H1 (cell line): ENCODE measurements around the gene SPATA13. TPM values are rescaled to one million over a fixed set of nuclear protein-coding genes. Genes with fewer than 3 reads are reported as not detected.

ENCODE experiments used
- CTCF ChIA-PET: fragments of 300-600 bp; sonication (Branson Sonifier 250); formaldehyde crosslinking; loops from one replicate; lab custom pipeline; 2021; ENCODE audit not compliant: partially characterized antibody; lab: Charles Lee
- POLR2A ChIA-PET: fragments of 300-600 bp; sonication (Branson Sonifier 250); formaldehyde crosslinking; loops from one replicate; lab custom pipeline; 2021; ENCODE audit warnings: inconsistent platforms; ENCODE audit not compliant: partially characterized antibody; lab: Charles Lee
- DNase-seq, 2 experiments: peaks; one replicate each; pipeline versions ENCODE4 v3.0.0 to v3.0.0-alpha.2; 2010 to 2022; ENCODE audit warnings: low spot score in 2 of 2, low read depth in 1 of 2, mixed read lengths in 1 of 2
- FAIRE-seq: peaks from 2 replicates; lab custom pipeline; 2011; peaks lifted over from hg19 to GRCh38; lab: Jason Lieb, UNC
- H2AFZ ChIP-seq: 2 replicates; pipeline ENCODE4 v1.8.1; 2012; ENCODE audit warnings: low read length, inconsistent platforms
- H2AK5ac ChIP-seq: 2 replicates; pipeline ENCODE4 v1.6.1; 2013; ENCODE audit warnings: low read depth, low read length
- H2BK120ac ChIP-seq: replicated peaks from 2 replicates; pipeline ENCODE3; 2013; ENCODE audit warnings: low read depth, low read length, inconsistent platforms
- H2BK12ac ChIP-seq: 2 replicates; pipeline ENCODE4 v1.6.1; 2013; ENCODE audit warnings: low read depth, low read length
- H2BK15ac ChIP-seq: 2 replicates; pipeline ENCODE4 v1.6.1; 2013; ENCODE audit warnings: low read length
- H2BK20ac ChIP-seq: 2 replicates; pipeline ENCODE4 v1.6.1; 2013; ENCODE audit warnings: low read length
- H2BK5ac ChIP-seq: 2 replicates; pipeline ENCODE4 v1.6.1; 2013; ENCODE audit warnings: low read depth, low read length
- H3K14ac ChIP-seq: 2 replicates; pipeline ENCODE4 v1.6.1; 2013; ENCODE audit warnings: inconsistent platforms; ENCODE audit not compliant: insufficient read length
- H3K18ac ChIP-seq: 2 replicates; pipeline ENCODE4 v1.6.1; 2013; ENCODE audit warnings: low read length; ENCODE audit errors: extremely low read depth
- H3K23ac ChIP-seq: 2 replicates; pipeline ENCODE4 v1.6.1; 2013; ENCODE audit warnings: inconsistent platforms; ENCODE audit not compliant: insufficient read length
- H3K23me2 ChIP-seq: 2 replicates; pipeline ENCODE4 v1.6.1; 2013; ENCODE audit warnings: low read depth, low read length
- H3K27ac ChIP-seq: 2 replicates; pipeline ENCODE4 v1.6.1; 2011; ENCODE audit warnings: low read depth, low read length, inconsistent platforms
- H3K27me3 ChIP-seq, 4 experiments: replicated peaks in 1 of 4; 1 replicate in 1 of 4; 2 replicates in 3 of 4; pipeline versions ENCODE4 v1.6.1 to v1.8.1; 2011 to 2013; ENCODE audit warnings: low read length in 3 of 4, mild to moderate bottlenecking in 3 of 4, inconsistent platforms in 2 of 4, mixed read lengths in 2 of 4, moderate library complexity in 1 of 4; ENCODE audit not compliant: control insufficient read depth in 3 of 4, insufficient read depth in 3 of 4; ENCODE audit errors: extremely low read depth in 1 of 4
- H3K36me3 ChIP-seq, 4 experiments: 2 replicates each; pipeline versions ENCODE4 v1.6.1 to v1.8.1; 2011 to 2013; ENCODE audit warnings: mild to moderate bottlenecking in 4 of 4, low read length in 3 of 4, moderate library complexity in 2 of 4, control low read depth in 1 of 4, inconsistent platforms in 1 of 4; ENCODE audit not compliant: insufficient read depth in 4 of 4, control insufficient read depth in 2 of 4
- H3K4ac ChIP-seq: replicated peaks from 2 replicates; pipeline ENCODE3; 2013; ENCODE audit warnings: low read length, low read depth, mixed read lengths, inconsistent platforms; ENCODE audit not compliant: insufficient read length
- H3K4me1 ChIP-seq, 4 experiments: replicated peaks in 1 of 4; 1 replicate in 1 of 4; 2 replicates in 3 of 4; pipeline versions ENCODE4 v1.6.1 to v1.8.1; 2011 to 2013; ENCODE audit warnings: low read length in 3 of 4, inconsistent platforms in 2 of 4, mixed read lengths in 1 of 4; ENCODE audit not compliant: insufficient read depth in 4 of 4, control insufficient read depth in 3 of 4
- H3K4me2 ChIP-seq, 2 experiments: 2 replicates each; pipeline versions ENCODE4 v1.6.1 to v1.8.1; 2011 to 2013; ENCODE audit warnings: low read depth in 2 of 2, low read length in 2 of 2, control low read depth in 1 of 2, inconsistent platforms in 1 of 2, mild to moderate bottlenecking in 1 of 2; ENCODE audit not compliant: insufficient read depth in 1 of 2
- H3K4me3 ChIP-seq, 4 experiments: fragments of 200-600, 300-600 bp in 1 of 4; sonication (generic), shearing (Covaris generic), sonication (Bioruptor Twin) in 1 of 4; 2 replicates each; pipeline versions ENCODE4 v1.5.1 to v1.8.1; 2011 to 2016; ENCODE audit warnings: low read length in 4 of 4, low read depth in 3 of 4, control low read depth in 2 of 4, inconsistent platforms in 2 of 4, mild to moderate bottlenecking in 2 of 4, mixed read lengths in 1 of 4, moderate library complexity in 1 of 4; ENCODE audit not compliant: insufficient read depth in 2 of 4; ENCODE audit errors: extremely low read depth in 1 of 4
- H3K56ac ChIP-seq: replicated peaks from 2 replicates; pipeline ENCODE3; 2013; ENCODE audit warnings: low read depth, mild to moderate bottlenecking, mixed read lengths, low read length, inconsistent platforms; ENCODE audit not compliant: insufficient read length
- H3K79me1 ChIP-seq: 2 replicates; pipeline ENCODE4 v1.6.1; 2013; ENCODE audit warnings: low read depth, low read length, control low read depth
- H3K79me2 ChIP-seq, 2 experiments: 2 replicates each; pipeline versions ENCODE4 v1.6.1 to v1.8.1; 2012 to 2013; ENCODE audit warnings: low read length in 2 of 2, mild to moderate bottlenecking in 2 of 2, inconsistent platforms in 1 of 2; ENCODE audit not compliant: insufficient read depth in 2 of 2, control insufficient read depth in 1 of 2
- H3K9ac ChIP-seq, 4 experiments: replicated peaks in 1 of 4; 1 replicate in 1 of 4; 2 replicates in 3 of 4; pipeline versions ENCODE4 v1.6.1 to v1.8.1; 2011 to 2013; ENCODE audit warnings: low read depth in 3 of 4, low read length in 3 of 4, control low read depth in 2 of 4, mild to moderate bottlenecking in 2 of 4, moderate library complexity in 2 of 4, inconsistent platforms in 1 of 4; ENCODE audit errors: extremely low read depth in 1 of 4
- H3K9me3 ChIP-seq, 2 experiments: 2 replicates each; pipeline versions ENCODE4 v1.6.1 to v1.8.1; 2012 to 2013; ENCODE audit warnings: mild to moderate bottlenecking in 2 of 2, moderate library complexity in 2 of 2, control low read depth in 1 of 2, inconsistent platforms in 1 of 2, low read depth in 1 of 2, low read length in 1 of 2, mixed read lengths in 1 of 2; ENCODE audit not compliant: insufficient read depth in 2 of 2
- H4K20me1 ChIP-seq, 2 experiments: replicated peaks in 1 of 2; 2 replicates each; pipeline versions ENCODE3 to v1.8.1; 2011 to 2013; ENCODE audit warnings: inconsistent platforms in 2 of 2, low read length in 2 of 2, mild to moderate bottlenecking in 1 of 2; ENCODE audit not compliant: insufficient read depth in 2 of 2, control insufficient read depth in 1 of 2
- H4K5ac ChIP-seq: 2 replicates; pipeline ENCODE4 v1.6.1; 2013; ENCODE audit warnings: low read length, low read depth, mixed read lengths, inconsistent platforms; ENCODE audit not compliant: insufficient read length
- H4K8ac ChIP-seq: 2 replicates; pipeline ENCODE4 v1.8.0; 2013; ENCODE audit warnings: mild to moderate bottlenecking, moderate library complexity, low read length, inconsistent platforms; ENCODE audit not compliant: insufficient read depth; ENCODE audit errors: extremely low read depth
- H4K91ac ChIP-seq: replicated peaks from 2 replicates; pipeline ENCODE3; 2013; ENCODE audit warnings: low read length, mixed read lengths, inconsistent platforms; ENCODE audit not compliant: insufficient read length
- JUN ChIP-seq: IDR thresholded peaks from 2 replicates; pipeline ENCODE4 v1.6.1; 2011; ENCODE audit warnings: low read depth, mild to moderate bottlenecking, improper control_type of control experiment, low read length
- JUND ChIP-seq: IDR thresholded peaks from 2 replicates; pipeline ENCODE4 v1.6.1; 2011; ENCODE audit warnings: mild to moderate bottlenecking, improper control_type of control experiment, low read length
- SIX5 ChIP-seq: IDR thresholded peaks from 2 replicates; pipeline ENCODE4 v1.6.1; 2011; ENCODE audit warnings: mild to moderate bottlenecking, low read depth, low read length
- YY1 ChIP-seq: IDR thresholded peaks from 2 replicates; pipeline ENCODE4 v1.6.1; 2011; ENCODE audit warnings: low read depth, mild to moderate bottlenecking, low read length
- WGBS, 2 experiments: shearing (Covaris generic) in 1 of 2; methylation state at CpG; one replicate each; pipeline versions ENCODE4 v1.1.6 to v1.1.7; 2013 to 2015; ENCODE audit warnings: low lambda C conversion rate in 2 of 2, mixed read lengths in 2 of 2, inconsistent platforms in 1 of 2, low coverage in 1 of 2, missing lambda C conversion rate in 1 of 2; ENCODE audit not compliant: insufficient replicate concordance in 2 of 2, insufficient coverage in 1 of 2, insufficient read length in 1 of 2; ENCODE audit errors: extremely low coverage in 1 of 2, missing lambda C conversion rate in 1 of 2; 5-methylcytosine and 5-hydroxymethylcytosine counted together
- polyA plus RNA-seq, 7 experiments: library from polyadenylated mRNA; depleted of rRNA in 3 of 7; stranded (reverse) in 5 of 7; unstranded in 2 of 7; fragments of >200 nt in 5 of 7; fragments of 200-250 nt in 2 of 7; gene quantifications; 1 replicate in 5 of 7; 2 replicates in 1 of 7; 4 replicates in 1 of 7; pipeline versions ENCODE4 v1.2.1 to v1.2.3, GENCODE V29; 2011 to 2013; ENCODE audit warnings: missing spikeins in 2 of 7, mixed read lengths in 2 of 7
- total RNA-seq: library from RNA; stranded (reverse); fragmentation: NEBNext Ultra II Directional; extraction: Animal tissue kit (Norgen Biotek cat#: 25700); gene quantifications from 2 replicates; pipeline ENCODE4 v1.2.1, GENCODE V29; 2021

SPATA13 gene
- total and polyA plus RNA-seq, 2 of the 8 experiments (the other 6 are each of a cell fraction or from before 2014, with no cell fraction given): 12.6 to 30.9 TPM

DNA sequence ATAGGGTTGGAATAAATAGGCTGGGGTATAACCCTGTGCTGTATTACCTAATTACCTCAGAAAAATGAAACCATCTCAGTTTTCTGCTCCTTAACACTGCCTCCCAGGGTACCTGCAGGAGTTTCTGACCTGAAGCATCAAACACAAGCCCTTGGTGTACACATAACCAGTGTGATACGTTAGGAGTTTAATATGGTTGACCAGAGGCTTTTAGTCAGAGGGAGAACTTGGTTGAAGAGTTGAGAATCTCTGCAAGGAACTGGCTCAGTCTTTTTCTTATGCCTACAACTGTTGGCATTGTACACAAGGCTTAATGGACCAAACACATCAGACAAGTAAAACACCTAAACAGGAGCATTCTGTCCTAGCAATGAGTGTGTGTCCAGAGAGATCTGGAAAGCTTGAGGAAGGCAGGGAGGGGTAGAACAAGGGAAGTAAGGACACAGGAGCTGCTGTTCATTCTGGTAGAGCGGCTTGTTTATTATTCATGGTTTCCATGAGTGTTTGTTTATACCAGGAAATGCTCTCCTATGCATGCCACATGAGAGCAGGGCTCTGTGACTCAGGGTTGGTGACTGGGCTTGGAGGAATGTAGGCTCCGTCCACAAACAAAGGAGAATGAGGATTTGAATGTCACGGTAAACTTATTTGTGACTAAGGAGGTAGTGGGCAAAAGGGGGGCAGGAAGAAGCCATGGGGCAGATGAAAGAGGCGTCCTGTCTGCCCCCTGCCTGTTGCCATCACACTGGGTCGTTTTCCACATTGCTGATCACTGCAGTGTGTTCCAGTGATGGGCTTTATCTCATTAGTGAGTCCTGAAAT, 11.9 kb upstream of the SPATA13 start:
- Histone ChIP-seq H2BK12ac (peak overlapping the region; percentile 21; the same call in 1 of the 2 replicates), H4K20me1 (no peaks in the 10 kb centered on the region), H3K4ac (no peak overlapping the region), H2AK5ac (0 out of 2 replicates have a peak overlapping the region, but pooled peaks have one; percentile 10), H3K4me2 (no peak overlapping the region), H3K23me2 (no peaks in the 10 kb centered on the region), H4K5ac (no peak overlapping the region), H3K18ac (peak overlapping the region; percentile 4; the same call in 1 of the 2 replicates), H2BK20ac (no peak overlapping the region), H2BK15ac (0 out of 2 replicates have a peak overlapping the region, but pooled peaks have one; percentile 3), H2BK120ac (no peak overlapping the region), H2BK5ac (peak overlapping the region; percentile 26; the same call in 1 of the 2 replicates), H4K91ac (no peak overlapping the region), H3K27me3 (no peaks in the 10 kb centered on the region; a peak in 2 of 7 replicates), H4K8ac (no peak overlapping the region), H3K27ac (no peak overlapping the region), H3K36me3 (no peaks in the 10 kb centered on the region), H3K4me1 (peaks cover 0 to 7% (median 4%) of the 10 kb centered on the region in 4 experiments; a peak in 6 of 7 replicates), H3K79me2 (no peaks in the 10 kb centered on the region), H3K56ac (no peak overlapping the region), H3K4me3 (no peak overlapping the region), H2AFZ (peak overlapping the region; percentile 37; the same call in 1 of the 2 replicates), H3K9ac (no peak overlapping the region), H3K9me3 (no peaks in the 10 kb centered on the region)
- ChIA-PET CTCF (interaction anchor here (1.2 kb wide), 1 partner anchor 11 kb away, joined by 3 read pairs; no protein-coding TSS in a partner anchor), POLR2A (interaction anchor here (1.2 kb wide), 1 partner anchor 13 kb away, joined by 5 read pairs; no protein-coding TSS in a partner anchor)
- DNase-seq: peak in 1 of 2 experiments; percentile 56
- peak; percentile 39 for FAIRE-seq
- 63% methylated on average over 6 of the region's 6 CpGs; no CpG with 5 or more reads in 1 of the 2 experiments for WGBS, 2 experiments
- TF ChIP-seq JUN (0 out of 2 replicates have a peak, but pooled peaks have one; percentile 22), SIX5 (no peak), JUND (peak; percentile 78), YY1 (0 out of 2 replicates have a peak, but pooled peaks have one; percentile 6)
- TF ChIP-seq, all 59 proteins: peak for 3
- Histone ChIP-seq H3K23ac (no peak overlapping the region), H3K79me1 (no peaks in the 10 kb centered on the region), H3K14ac (no peak overlapping the region)
